Neuronal stem cell (in vitro differentiated cells): Measurements from ENCODE around the gene SARS2.
A peak's percentile ranks its signal among the peaks of the same experiment; 100 is the strongest.
"Not testable (repeated sequence)": the region's sequence is repeated elsewhere in the genome, so short reads cannot be mapped to it uniquely, and the experiment has no call there.

ENCODE experiments used
- DNase-seq: peaks from one replicate; pipeline ENCODE4 v3.0.0-alpha.2; 2013; ENCODE audit warnings: low spot score
- H2AFZ ChIP-seq: one replicate; pipeline ENCODE4 v1.6.1; 2013; ENCODE audit warnings: mild to moderate bottlenecking, low read length, inconsistent platforms
- H2AK5ac ChIP-seq: 2 replicates; pipeline ENCODE4 v1.6.1; 2013; ENCODE audit warnings: low read depth, mild to moderate bottlenecking, inconsistent platforms, low read length, moderate library complexity, mixed read lengths
- H2BK120ac ChIP-seq: 2 replicates; pipeline ENCODE4 v1.6.1; 2013; ENCODE audit warnings: low read depth, mild to moderate bottlenecking, inconsistent platforms, low read length, moderate library complexity, mixed read lengths
- H2BK12ac ChIP-seq: one replicate; pipeline ENCODE4 v1.6.1; 2013; ENCODE audit warnings: low read length, inconsistent platforms
- H2BK15ac ChIP-seq: 2 replicates; pipeline ENCODE4 v1.6.1; 2013; ENCODE audit warnings: mild to moderate bottlenecking, low read length, inconsistent platforms, mixed read lengths
- H2BK5ac ChIP-seq: one replicate; pipeline ENCODE4 v1.6.1; 2013; ENCODE audit warnings: inconsistent platforms, mild to moderate bottlenecking, low read length, moderate library complexity
- H3K14ac ChIP-seq: one replicate; pipeline ENCODE4 v1.6.1; 2013; ENCODE audit warnings: low read length, inconsistent platforms
- H3K18ac ChIP-seq: 2 replicates; pipeline ENCODE4 v1.6.1; 2013; ENCODE audit warnings: low read length, inconsistent platforms
- H3K23ac ChIP-seq: 2 replicates; pipeline ENCODE4 v1.6.1; 2013; ENCODE audit warnings: low read depth, mild to moderate bottlenecking, mixed read lengths, low read length, inconsistent platforms; ENCODE audit not compliant: poor library complexity
- H3K27ac ChIP-seq: replicated peaks from 3 replicates; pipeline ENCODE4 v1.5.1; 2013; ENCODE audit warnings: low read length, inconsistent platforms
- H3K27me3 ChIP-seq, 3 experiments: 2 replicates each; pipeline ENCODE4 v1.6.1; 2013; ENCODE audit warnings: low read length in 3 of 3, mild to moderate bottlenecking in 2 of 3, inconsistent platforms in 1 of 3, low read depth in 1 of 3, mixed read lengths in 1 of 3, moderate library complexity in 1 of 3; ENCODE audit not compliant: control insufficient read depth in 3 of 3, insufficient read depth in 3 of 3
- H3K36me3 ChIP-seq, 2 donors: replicated peaks in 1 of 2; 2 replicates each; pipeline ENCODE4 v1.6.1; 2013; ENCODE audit warnings: low read length in 2 of 2; ENCODE audit not compliant: control insufficient read depth in 2 of 2, insufficient read depth in 2 of 2
- H3K4ac ChIP-seq: 2 replicates; pipeline ENCODE4 v1.6.1; 2013; ENCODE audit warnings: inconsistent platforms, mild to moderate bottlenecking, low read length, moderate library complexity
- H3K4me1 ChIP-seq, 2 donors: 1 replicate in 1 of 2; 2 replicates in 1 of 2; pipeline ENCODE4 v1.6.1; 2013; ENCODE audit warnings: low read length in 2 of 2, low read depth in 1 of 2; ENCODE audit not compliant: control insufficient read depth in 2 of 2, insufficient read depth in 1 of 2
- H3K4me2 ChIP-seq: one replicate; pipeline ENCODE4 v1.6.1; 2013; ENCODE audit warnings: mild to moderate bottlenecking, low read length, inconsistent platforms; ENCODE audit not compliant: insufficient read depth, poor library complexity, severe bottlenecking
- H3K4me3 ChIP-seq, 2 donors: 2 replicates each; pipeline ENCODE4 v1.5.1; 2013; ENCODE audit warnings: low read length in 2 of 2, mild to moderate bottlenecking in 2 of 2, inconsistent platforms in 1 of 2, moderate library complexity in 1 of 2
- H3K79me1 ChIP-seq: one replicate; pipeline ENCODE4 v1.6.1; 2013; ENCODE audit warnings: low read depth, mild to moderate bottlenecking, inconsistent platforms, low read length, moderate library complexity
- H3K9ac ChIP-seq: one replicate; pipeline ENCODE4 v1.6.1; 2013; ENCODE audit warnings: mild to moderate bottlenecking, low read depth, low read length, inconsistent platforms; ENCODE audit not compliant: poor library complexity
- H3K9me3 ChIP-seq, 2 donors: replicated peaks in 1 of 2; 2 replicates each; pipeline versions ENCODE3 to v1.6.1; 2013; ENCODE audit warnings: low read length in 2 of 2, mild to moderate bottlenecking in 2 of 2, inconsistent platforms in 1 of 2, low read depth in 1 of 2, mixed read lengths in 1 of 2, moderate library complexity in 1 of 2; ENCODE audit not compliant: control insufficient read depth in 2 of 2, insufficient read depth in 1 of 2
- H4K8ac ChIP-seq: one replicate; pipeline ENCODE4 v1.6.1; 2013; ENCODE audit warnings: low read depth, mild to moderate bottlenecking, inconsistent platforms, low read length, moderate library complexity
- H4K91ac ChIP-seq: one replicate; pipeline ENCODE4 v1.6.1; 2013; ENCODE audit warnings: low read length, low read depth, mild to moderate bottlenecking, inconsistent platforms; ENCODE audit not compliant: poor library complexity
- WGBS, 2 donors: extraction: QIAGEN DNeasy Blood & Tissue Kit; methylation state at CpG; one replicate each; pipeline ENCODE4 v1.1.7; 2013; ENCODE audit warnings: missing lambda C conversion rate in 2 of 2, mixed read lengths in 1 of 2; ENCODE audit not compliant: insufficient read length in 2 of 2, insufficient replicate concordance in 1 of 2; ENCODE audit errors: extremely low coverage in 2 of 2; 5-methylcytosine and 5-hydroxymethylcytosine counted together

The SARS2 gene

DNA sequence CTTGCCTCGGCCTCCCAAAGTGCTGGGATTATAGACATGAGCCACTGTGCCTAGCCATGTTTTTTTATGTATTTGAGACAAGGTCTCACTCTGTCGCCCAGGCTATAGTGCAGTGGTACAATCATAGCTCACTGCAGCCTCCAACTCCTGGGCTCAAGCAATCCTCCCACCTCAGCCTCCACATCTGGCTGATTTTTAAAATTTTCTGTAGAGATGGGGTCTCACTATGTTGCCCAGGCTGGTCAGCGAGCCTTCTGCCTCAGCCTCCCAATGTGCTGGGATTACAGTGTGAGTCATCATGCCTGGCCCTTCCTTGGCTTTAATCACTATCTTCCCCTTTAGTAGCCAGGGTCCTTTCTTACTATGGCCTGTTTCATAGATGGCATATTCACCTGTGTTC is 45.9 kb downstream of the SARS2 start:
- no CpG with 5 or more reads among the region's 3 CpGs for WGBS, 2 donors

GRCh38 chr19:38883286-38883685 is 47.3 kb downstream of the SARS2 start:
- Histone ChIP-seq H2BK120ac (no peak overlapping the region), H2BK5ac (no peak overlapping the region), H2BK15ac (no peak overlapping the region), H3K18ac (no peak overlapping the region), H3K4me3 (peak overlapping the region in 1 of 2 donors; percentile 42), H3K4me1 (peaks cover 3 to 5% of the 10 kb centered on the region in 2 donors), H3K9ac (no peak overlapping the region), H4K91ac (no peak overlapping the region), H4K8ac (no peak overlapping the region), H3K9me3 (no peaks in the 10 kb centered on the region), H3K79me1 (no peaks in the 10 kb centered on the region), H3K27ac (no peak overlapping the region), H2BK12ac (no peak overlapping the region), H2AK5ac (no peak overlapping the region), H3K27me3 (no peaks in the 10 kb centered on the region), H2AFZ (no peak overlapping the region), H3K14ac (no peak overlapping the region), H3K4me2 (no peak overlapping the region), H3K4ac (no peak overlapping the region), H3K23ac (peak overlapping the region; percentile 75), H3K36me3 (peaks cover 0 to 1% of the 10 kb centered on the region in 2 donors)
- DNase-seq: no peak
- WGBS, 2 donors: no CpG with 5 or more reads among the region's 9 CpGs

More for the DNA sequence above, 45.9 kb downstream of the SARS2 start:
- H2AK5ac ChIP-seq, H3K4me3 ChIP-seq, H3K18ac ChIP-seq, H2BK5ac ChIP-seq, H2AFZ ChIP-seq, H3K27ac ChIP-seq, H2BK12ac ChIP-seq, H3K27me3 ChIP-seq, H3K4ac ChIP-seq, H2BK15ac ChIP-seq, H3K4me1 ChIP-seq, H3K23ac ChIP-seq, H3K14ac ChIP-seq, H3K9me3 ChIP-seq, H4K91ac ChIP-seq, H3K79me1 ChIP-seq, H3K9ac ChIP-seq, H4K8ac ChIP-seq, DNase-seq, H2BK120ac ChIP-seq, H3K4me2 ChIP-seq: not testable (repeated sequence)
- peaks cover 0 to 13% of the 10 kb centered on the region in 2 donors for H3K36me3 ChIP-seq

DNA sequence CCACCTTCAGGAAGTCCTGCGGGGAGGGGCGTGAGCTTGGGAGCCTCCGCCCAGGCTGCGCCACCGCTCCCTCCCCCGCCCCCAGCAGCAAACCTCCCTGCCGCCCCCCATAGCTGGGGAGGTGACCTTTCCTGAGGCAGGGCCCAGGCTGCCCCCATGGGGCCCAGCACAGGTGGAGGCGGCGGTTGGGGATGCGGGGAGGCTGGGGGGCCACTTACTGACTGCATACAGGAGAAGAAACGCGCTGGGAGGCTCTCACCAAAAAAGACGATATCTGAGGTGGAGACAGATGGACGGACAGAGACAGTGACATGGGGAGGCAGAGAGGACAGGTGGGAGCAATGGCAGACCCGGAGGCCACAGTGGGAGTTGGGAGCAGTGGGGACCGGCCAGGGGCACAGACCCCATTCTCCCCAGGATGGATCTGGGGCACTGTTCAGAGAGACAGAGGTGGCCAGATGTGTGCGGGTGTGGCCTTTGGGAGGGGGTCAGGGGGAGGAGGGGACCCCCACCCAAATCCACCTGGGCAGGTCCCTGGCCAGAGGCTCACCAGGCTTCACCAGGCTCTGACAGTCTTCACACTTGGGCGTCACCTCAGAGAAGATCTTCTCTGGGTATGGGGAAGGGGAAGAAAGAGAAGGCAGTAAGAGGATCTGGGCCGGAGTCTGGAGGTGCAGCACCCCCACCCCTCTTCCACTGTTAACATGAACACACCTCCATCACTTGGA is 49.5 kb downstream of the SARS2 start:
- H3K9me3 ChIP-seq: no peaks in the 10 kb centered on the region
- H4K8ac ChIP-seq: no peak overlapping the region
- H3K4me3 ChIP-seq: no peak overlapping the region
- H3K9ac ChIP-seq: no peak overlapping the region
- H2BK12ac ChIP-seq: peak overlapping the region; percentile 10
- H3K27ac ChIP-seq: no peak overlapping the region
- no peak overlapping the region for H3K23ac ChIP-seq
- no peak overlapping the region for H3K4ac ChIP-seq
- H3K27me3 ChIP-seq: no peaks in the 10 kb centered on the region
- no CpG with 5 or more reads among the region's 19 CpGs for WGBS, 2 donors
- peaks cover 8 to 12% of the 10 kb centered on the region in 2 donors for H3K4me1 ChIP-seq
- peak overlapping the region; percentile 76 for H3K18ac ChIP-seq
- no peak overlapping the region for H2BK120ac ChIP-seq
- no peaks in the 10 kb centered on the region for H3K79me1 ChIP-seq
- no peak overlapping the region for H2AFZ ChIP-seq
- H2AK5ac ChIP-seq: peak overlapping the region; percentile 61
- no peak overlapping the region for H2BK5ac ChIP-seq
- H3K14ac ChIP-seq: peak overlapping the region; percentile 56
- DNase-seq: no peak
- no peaks in the 10 kb centered on the region for H3K36me3 ChIP-seq
- no peak overlapping the region for H3K4me2 ChIP-seq
- H2BK15ac ChIP-seq: no peak overlapping the region
- no peak overlapping the region for H4K91ac ChIP-seq

DNA sequence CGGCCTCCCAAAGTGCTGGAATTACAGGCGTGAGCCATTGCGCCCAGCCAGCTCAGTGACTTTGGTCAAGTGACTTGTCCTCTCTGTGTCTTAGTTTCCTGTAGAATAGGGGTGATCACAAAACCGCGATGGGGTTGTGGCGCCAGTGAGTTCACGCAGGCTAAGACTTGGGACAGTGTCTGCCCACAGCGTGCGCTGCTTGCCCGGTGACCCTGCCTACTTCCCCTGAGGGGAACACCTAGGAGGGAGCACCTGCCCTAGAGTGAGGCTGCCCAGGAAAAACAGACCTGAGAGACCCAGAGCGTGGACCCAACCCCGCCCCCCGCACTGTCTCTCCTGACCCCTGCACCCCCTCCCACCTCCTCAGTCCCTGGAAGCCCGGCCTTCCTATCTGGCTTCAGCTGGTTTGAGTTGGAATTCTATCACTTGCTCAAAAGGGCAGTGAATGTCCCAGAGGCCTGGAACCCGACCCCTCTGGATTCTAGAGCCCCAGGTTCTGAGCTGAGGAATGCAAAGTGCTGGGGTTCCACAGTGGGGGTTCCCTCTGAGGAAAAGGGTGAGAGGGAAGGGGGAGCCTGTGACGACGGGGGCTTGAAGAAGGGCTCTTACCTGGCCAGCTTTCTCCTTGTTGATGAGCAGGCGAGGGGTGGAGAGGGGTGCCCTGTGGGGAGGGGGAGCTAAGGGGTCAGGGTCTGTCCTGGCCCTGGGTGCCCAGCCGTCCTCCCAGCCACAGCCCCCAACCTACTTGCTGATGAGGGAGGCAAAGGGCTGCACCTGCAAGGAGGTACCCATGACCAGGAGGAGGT is 50.3 kb downstream of the SARS2 start:
- H4K8ac ChIP-seq: peak overlapping the region; percentile 3
- H3K79me1 ChIP-seq: no peaks in the 10 kb centered on the region
- peak overlapping the region; percentile 56 for H2AK5ac ChIP-seq
- no peak overlapping the region for H2BK12ac ChIP-seq
- no peak for DNase-seq
- H3K36me3 ChIP-seq: no peaks in the 10 kb centered on the region
- H3K23ac ChIP-seq: no peak overlapping the region
- H3K9ac ChIP-seq: no peak overlapping the region
- no peak overlapping the region for H2BK120ac ChIP-seq
- H3K4me3 ChIP-seq: no peak overlapping the region
- peak overlapping the region; percentile 17 for H2AFZ ChIP-seq
- H3K27ac ChIP-seq: no peak overlapping the region
- H4K91ac ChIP-seq: no peak overlapping the region
- peak overlapping the region; percentile 76 for H3K18ac ChIP-seq
- WGBS, 2 donors: no CpG with 5 or more reads among the region's 19 CpGs
- H3K4me1 ChIP-seq: peaks cover 8 to 13% of the 10 kb centered on the region in 2 donors
- H3K4me2 ChIP-seq: no peak overlapping the region
- no peak overlapping the region for H2BK15ac ChIP-seq
- H3K9me3 ChIP-seq: no peaks in the 10 kb centered on the region
- H3K4ac ChIP-seq: no peak overlapping the region
- H3K14ac ChIP-seq: peak overlapping the region; percentile 56
- no peak overlapping the region for H2BK5ac ChIP-seq
- no peaks in the 10 kb centered on the region for H3K27me3 ChIP-seq
